Eye (tissue), 1 donor: ENCODE data around the gene MAB21L1.

Experiments used
- DNase-seq: peaks from one replicate; pipeline ENCODE4 v3.0.0-alpha.2; 2015

MAB21L1 gene

GRCh38 chr13:35475960-35476943 lies at the start of gene MAB21L1:
Gene MAB21L1 (minus strand): TSS chr13:35476689. CDS start chr13:35476138, 551 bp downstream.
- peak; percentile 99 for DNase-seq

GRCh38 chr13:35524171-35524570 lies 47.7 kb upstream of the MAB21L1 start:
- peak; percentile 57 for DNase-seq

- peak; percentile 57 for DNase-seq
Observed at GRCh38 chr13:35518337-35518946, 42.0 kb upstream of the MAB21L1 start.

GRCh38 chr13:35514801-35515502 lies 38.5 kb upstream of the MAB21L1 start:
- peak; percentile 87 for DNase-seq

GRCh38 chr13:35514061-35514477 lies 37.6 kb upstream of the MAB21L1 start:
- DNase-seq = peak; percentile 94

- peak; percentile 48 for DNase-seq
Observed at GRCh38 chr13:35512271-35512920, 35.9 kb upstream of the MAB21L1 start.

- DNase-seq = peak; percentile 66
Observed at GRCh38 chr13:35502456-35502855, 26.0 kb upstream of the MAB21L1 start.

GRCh38 chr13:35501661-35502235 lies 25.3 kb upstream of the MAB21L1 start:
- DNase-seq = peak; percentile 63

- peak; percentile 90 for DNase-seq
Observed at GRCh38 chr13:35500144-35500543, 23.7 kb upstream of the MAB21L1 start.

GRCh38 chr13:35499676-35500075 lies 23.2 kb upstream of the MAB21L1 start:
- DNase-seq = peak; percentile 88

GRCh38 chr13:35499196-35499662 lies 22.7 kb upstream of the MAB21L1 start:
- peak; percentile 77 for DNase-seq

- peak; percentile 70 for DNase-seq
Observed at GRCh38 chr13:35498231-35498630, 21.7 kb upstream of the MAB21L1 start.

- DNase-seq = no peak
Observed at GRCh38 chr13:35496761-35497386, 20.4 kb upstream of the MAB21L1 start.

- no peak for DNase-seq
Observed at GRCh38 chr13:35496006-35496405, 19.5 kb upstream of the MAB21L1 start.

GRCh38 chr13:35489050-35489449 lies 12.6 kb upstream of the MAB21L1 start:
- DNase-seq = peak; percentile 65

- peak; percentile 67 for DNase-seq
Observed at GRCh38 chr13:35485424-35485823, 8.9 kb upstream of the MAB21L1 start.

GRCh38 chr13:35484384-35484783 lies 7.9 kb upstream of the MAB21L1 start:
- DNase-seq = peak; percentile 79

- DNase-seq = peak; percentile 69
Observed at GRCh38 chr13:35483761-35484160, 7.3 kb upstream of the MAB21L1 start.

- peak; percentile 69 for DNase-seq
Observed at GRCh38 chr13:35482527-35482926, 6.0 kb upstream of the MAB21L1 start.

- peak; percentile 81 for DNase-seq
Observed at GRCh38 chr13:35481777-35482176, 5.3 kb upstream of the MAB21L1 start.

- DNase-seq = peak; percentile 74
Observed at GRCh38 chr13:35480346-35480745, 3.9 kb upstream of the MAB21L1 start.

GRCh38 chr13:35479706-35480105 lies 3.2 kb upstream of the MAB21L1 start:
- peak; percentile 70 for DNase-seq
